Glutamatergic neuron (in vitro differentiated cells): ENCODE results near the gene LIN7A. TPM values are rescaled to one million over a fixed set of nuclear protein-coding genes. Genes with fewer than 3 reads are reported as not detected.

Experiments used
- DNase-seq: peaks from one replicate; pipeline ENCODE4 v3.0.0; 2022
- H3K27ac Mint-ChIP-seq: one replicate; pipeline ENCODE4 v1.8.0; 2020; ENCODE audit warnings: mild to moderate bottlenecking, mixed read lengths, inconsistent platforms; ENCODE audit not compliant: unreplicated experiment
- H3K27me3 Mint-ChIP-seq: one replicate; pipeline ENCODE4 v1.8.0; 2020; ENCODE audit warnings: mild to moderate bottlenecking, moderate library complexity, mixed read lengths, inconsistent platforms; ENCODE audit not compliant: unreplicated experiment
- H3K36me3 Mint-ChIP-seq: one replicate; pipeline ENCODE4 v1.8.0; 2020; ENCODE audit warnings: mild to moderate bottlenecking, mixed read lengths, inconsistent platforms; ENCODE audit not compliant: unreplicated experiment
- H3K4me1 Mint-ChIP-seq: one replicate; pipeline ENCODE4 v1.8.0; 2020; ENCODE audit warnings: mild to moderate bottlenecking, low read depth, mixed read lengths, inconsistent platforms; ENCODE audit not compliant: unreplicated experiment
- H3K4me3 Mint-ChIP-seq: one replicate; pipeline ENCODE4 v1.8.0; 2020; ENCODE audit warnings: mild to moderate bottlenecking, mixed read lengths, inconsistent platforms; ENCODE audit not compliant: unreplicated experiment
- H3K9me3 Mint-ChIP-seq: one replicate; pipeline ENCODE4 v1.8.0; 2020; ENCODE audit warnings: mild to moderate bottlenecking, moderate library complexity, mixed read lengths, inconsistent platforms; ENCODE audit not compliant: unreplicated experiment
- total RNA-seq: library from RNA; stranded (reverse); fragmentation: NEBNext Ultra II Directional; extraction: Animal tissue kit (Norgen Biotek cat#: 25700); gene quantifications from one replicate; pipeline ENCODE4 v1.2.1, GENCODE V29; 2021; ENCODE audit not compliant: unreplicated experiment
- TF ChIP-seq, protein P1 (sequence below): fragments of 200-600 bp; sonication (generic); IDR thresholded peaks from one replicate; pipeline ENCODE4 v1.5.0; 2021; ENCODE audit not compliant: partially characterized antibody, unreplicated experiment

Gene LIN7A
- total RNA-seq, 1 donor from 2014 or later: 41.9 TPM

DNA sequence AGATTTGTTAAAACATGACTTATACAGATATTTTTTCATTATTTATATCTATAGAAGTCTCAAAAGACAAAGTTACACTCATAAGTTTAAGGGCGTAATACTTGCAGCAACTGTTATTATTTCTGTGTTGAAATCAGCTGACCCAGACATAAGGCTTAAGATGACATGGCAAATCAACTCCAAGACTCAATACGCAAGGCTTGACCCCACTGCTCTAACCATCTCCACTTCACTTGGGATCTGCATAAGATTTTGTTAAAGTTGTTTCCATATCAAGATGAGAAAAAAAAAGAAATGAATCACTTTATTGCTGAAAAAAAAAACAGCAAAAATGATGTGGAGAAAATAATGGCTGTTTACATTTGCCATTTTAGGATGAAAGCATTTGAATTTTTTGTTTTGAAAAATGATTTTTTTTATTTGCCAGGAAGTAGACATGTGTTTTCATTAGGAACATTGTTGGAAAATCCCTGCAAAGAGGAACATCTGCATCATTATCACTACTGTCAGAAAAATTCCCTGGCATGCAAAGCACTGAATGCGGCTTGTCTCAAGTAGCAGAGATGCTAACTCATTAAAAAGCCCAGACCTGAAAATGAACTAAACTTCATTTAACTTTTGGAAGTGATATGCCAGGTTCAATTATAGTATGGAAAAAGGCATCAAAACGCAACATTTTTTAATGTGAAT, 73.5 kb downstream of the LIN7A start:
- Mint-ChIP-seq H3K9me3 (no peaks in the 10 kb centered on the region), H3K4me3 (no peak overlapping the region), H3K4me1 (no peaks in the 10 kb centered on the region), H3K27me3 (no peaks in the 10 kb centered on the region), H3K27ac (no peak overlapping the region), H3K36me3 (no peaks in the 10 kb centered on the region)
- TF ChIP-seq, protein P1, sequence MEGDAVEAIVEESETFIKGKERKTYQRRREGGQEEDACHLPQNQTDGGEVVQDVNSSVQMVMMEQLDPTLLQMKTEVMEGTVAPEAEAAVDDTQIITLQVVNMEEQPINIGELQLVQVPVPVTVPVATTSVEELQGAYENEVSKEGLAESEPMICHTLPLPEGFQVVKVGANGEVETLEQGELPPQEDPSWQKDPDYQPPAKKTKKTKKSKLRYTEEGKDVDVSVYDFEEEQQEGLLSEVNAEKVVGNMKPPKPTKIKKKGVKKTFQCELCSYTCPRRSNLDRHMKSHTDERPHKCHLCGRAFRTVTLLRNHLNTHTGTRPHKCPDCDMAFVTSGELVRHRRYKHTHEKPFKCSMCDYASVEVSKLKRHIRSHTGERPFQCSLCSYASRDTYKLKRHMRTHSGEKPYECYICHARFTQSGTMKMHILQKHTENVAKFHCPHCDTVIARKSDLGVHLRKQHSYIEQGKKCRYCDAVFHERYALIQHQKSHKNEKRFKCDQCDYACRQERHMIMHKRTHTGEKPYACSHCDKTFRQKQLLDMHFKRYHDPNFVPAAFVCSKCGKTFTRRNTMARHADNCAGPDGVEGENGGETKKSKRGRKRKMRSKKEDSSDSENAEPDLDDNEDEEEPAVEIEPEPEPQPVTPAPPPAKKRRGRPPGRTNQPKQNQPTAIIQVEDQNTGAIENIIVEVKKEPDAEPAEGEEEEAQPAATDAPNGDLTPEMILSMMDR: no peak
- DNase-seq: no peak

GRCh38 chr12:80862531-80862930, 75.2 kb downstream of the LIN7A start:
- no peak for DNase-seq
- H3K4me3 Mint-ChIP-seq: no peak overlapping the region
- H3K4me1 Mint-ChIP-seq: no peaks in the 10 kb centered on the region
- no peaks in the 10 kb centered on the region for H3K9me3 Mint-ChIP-seq
- TF ChIP-seq, protein P1: no peak
- no peak overlapping the region for H3K27ac Mint-ChIP-seq
- no peaks in the 10 kb centered on the region for H3K36me3 Mint-ChIP-seq
- H3K27me3 Mint-ChIP-seq: no peaks in the 10 kb centered on the region

GRCh38 chr12:80861641-80862378, 75.9 kb downstream of the LIN7A start:
- H3K9me3 Mint-ChIP-seq: no peaks in the 10 kb centered on the region
- no peaks in the 10 kb centered on the region for H3K27me3 Mint-ChIP-seq
- H3K4me1 Mint-ChIP-seq: no peaks in the 10 kb centered on the region
- H3K4me3 Mint-ChIP-seq: no peak overlapping the region
- no peak overlapping the region for H3K27ac Mint-ChIP-seq
- no peaks in the 10 kb centered on the region for H3K36me3 Mint-ChIP-seq
- TF ChIP-seq, protein P1: no peak
- no peak for DNase-seq

DNA sequence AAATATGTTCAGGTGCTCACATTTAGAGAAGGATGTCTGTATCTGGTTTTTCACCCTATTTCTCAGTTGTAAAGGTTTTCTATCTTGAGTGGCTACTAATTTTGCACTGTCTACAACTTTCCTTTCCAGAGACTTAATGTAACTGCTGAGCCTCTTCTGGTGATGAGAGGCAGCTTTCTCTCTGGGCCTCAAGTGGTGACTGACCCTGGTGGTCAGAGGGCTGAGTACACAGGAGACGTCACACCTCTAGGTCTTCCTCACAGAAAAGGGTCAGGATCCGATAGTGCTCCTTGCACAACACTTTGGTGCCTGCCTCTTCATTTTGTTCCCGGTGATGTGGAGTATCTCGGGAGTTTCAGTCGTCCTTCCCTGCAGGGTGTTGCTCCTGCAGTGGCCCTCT, 76.8 kb downstream of the LIN7A start:
- no peaks in the 10 kb centered on the region for H3K9me3 Mint-ChIP-seq
- no peak for DNase-seq
- H3K36me3 Mint-ChIP-seq: no peaks in the 10 kb centered on the region
- no peaks in the 10 kb centered on the region for H3K27me3 Mint-ChIP-seq
- TF ChIP-seq, protein P1: no peak
- no peak overlapping the region for H3K4me3 Mint-ChIP-seq
- H3K27ac Mint-ChIP-seq: no peak overlapping the region
- no peaks in the 10 kb centered on the region for H3K4me1 Mint-ChIP-seq

GRCh38 chr12:80860206-80860605, 77.5 kb downstream of the LIN7A start:
- Mint-ChIP-seq H3K36me3 (no peaks in the 10 kb centered on the region), H3K27me3 (no peaks in the 10 kb centered on the region), H3K4me1 (no peaks in the 10 kb centered on the region), H3K9me3 (no peaks in the 10 kb centered on the region), H3K27ac (no peak overlapping the region), H3K4me3 (no peak overlapping the region)
- DNase-seq: no peak
- TF ChIP-seq, protein P1: no peak
